Cardiac septum (tissue), 1 donor: ENCODE data around the gene RAF1. TPM values are rescaled to one million over a fixed set of nuclear protein-coding genes. Genes with fewer than 3 reads are reported as not detected.

Experiments
- DNase-seq: peaks from one replicate; pipeline ENCODE4 v3.0.0-alpha.2; 2020; ENCODE audit warnings: low spot score
- intact Hi-C: fragments of 100-400 bp; cut with DNase I; formaldehyde crosslinking; loops from one replicate; pipeline ENCODE4 v1.14.0; 2022
- total RNA-seq: library from RNA; stranded (reverse); fragmentation: NEBNext Ultra II Directional; extraction: Animal tissue kit (Norgen Biotek cat#: 25700); gene quantifications from one replicate; pipeline ENCODE4 v1.2.1, GENCODE V29; 2021
- donor health status: DM: no; HTN: no; CAD: no.

Gene RAF1
- total RNA-seq, 1 donor from 2014 or later: 118 TPM

- intact Hi-C loops: no loop called here
- DNase-seq: no peak
Measured at GRCh38 chr3:12577379-12577778, 86.5 kb downstream of the RAF1 start.

GRCh38 chr3:12574661-12575060, 89.3 kb downstream of the RAF1 start:
- no peak for DNase-seq
- intact Hi-C loops: no loop called here

GRCh38 chr3:12574131-12574530, 89.8 kb downstream of the RAF1 start:
- intact Hi-C loops: no loop called here

GRCh38 chr3:12571986-12572385, 91.9 kb downstream of the RAF1 start:
- no peak for DNase-seq
- intact Hi-C loops: no loop called here

More at GRCh38 chr3:12574131-12574530, 89.8 kb downstream of the RAF1 start:
- no peak for DNase-seq

GRCh38 chr3:12569836-12570235, 94.1 kb downstream of the RAF1 start:
- no peak for DNase-seq
- intact Hi-C loops: no loop called here

GRCh38 chr3:12568747-12569146, 95.2 kb downstream of the RAF1 start:
- intact Hi-C loops: no loop called here
- no peak for DNase-seq

GRCh38 chr3:12566976-12567375, 96.9 kb downstream of the RAF1 start:
- no peak for DNase-seq
- intact Hi-C loops: no loop called here

- intact Hi-C loops: no loop called here
- DNase-seq: no peak
Measured at GRCh38 chr3:12562451-12562850, 101.5 kb downstream of the RAF1 start.

GRCh38 chr3:12561397-12561796, 102.5 kb downstream of the RAF1 start:
- intact Hi-C loops: no loop called here
- DNase-seq: no peak

GRCh38 chr3:12560505-12561190, 103.3 kb downstream of the RAF1 start:
- intact Hi-C loops: no loop called here
- no peak for DNase-seq

- no peak for DNase-seq
- intact Hi-C loops: loop anchor here (5.0 kb wide), 2 partner anchors 77 to 163 kb away; partner anchors contain the start of gene TSEN2
Measured at GRCh38 chr3:12559520-12559919, 104.4 kb downstream of the RAF1 start.

- DNase-seq: no peak
Measured at GRCh38 chr3:12558706-12559105, 105.2 kb downstream of the RAF1 start.

GRCh38 chr3:12557473-12558100, 106.3 kb downstream of the RAF1 start:
- intact Hi-C loops: loop anchor here (1.0 to 5.0 kb wide), 3 partner anchors 75 to 165 kb away; partner anchors contain the start of genes RAF1 and TSEN2

More at GRCh38 chr3:12558706-12559105, 105.2 kb downstream of the RAF1 start:
- intact Hi-C loops: loop anchor here (5.0 kb wide), 2 partner anchors 76 to 164 kb away; partner anchors contain the start of gene TSEN2

GRCh38 chr3:12556690-12557472, 107.0 kb downstream of the RAF1 start, which contains the start of gene MKRN2:
Gene MKRN2 (plus strand): TSS chr3:12557087. CDS start chr3:12557151, 64 bp downstream.
- intact Hi-C loops: loop anchor here (1.0 to 5.0 kb wide), 3 partner anchors 75 to 165 kb away; partner anchors contain the start of genes RAF1 and TSEN2
- DNase-seq: peak; percentile 94

More at GRCh38 chr3:12557473-12558100, 106.3 kb downstream of the RAF1 start:
- no peak for DNase-seq

- DNase-seq: no peak
- intact Hi-C loops: loop anchor here (5.0 kb wide), 2 partner anchors 74 to 166 kb away; partner anchors contain the start of gene TSEN2
Measured at GRCh38 chr3:12556314-12556689, 107.6 kb downstream of the RAF1 start.

GRCh38 chr3:12553921-12554391, 110.0 kb downstream of the RAF1 start:
- intact Hi-C loops: no loop called here
- DNase-seq: no peak

GRCh38 chr3:12549971-12550760, 113.8 kb downstream of the RAF1 start:
- no peak for DNase-seq
- intact Hi-C loops: no loop called here

- DNase-seq: no peak
- intact Hi-C loops: no loop called here
Measured at GRCh38 chr3:12545473-12545791, 118.5 kb downstream of the RAF1 start, which contains the start of gene MKRN2OS. Gene MKRN2OS (minus strand): TSS chr3:12545499. CDS start chr3:12545464, 35 bp downstream.
